NCI-H2107 treated with DMSO at 0.1 percent for 48 hours (cell line): ENCODE measurements around the gene ABCC4.

Experiments used
- DNase-seq: peaks from one replicate; lab custom pipeline; 2025; ENCODE audit not compliant: unreplicated experiment; lab: John Stamatoyannopoulos, UW

The ABCC4 gene

GRCh38 chr13:95058680-95059079 lies 242.6 kb downstream of the ABCC4 start:
- no peak for DNase-seq

DNA sequence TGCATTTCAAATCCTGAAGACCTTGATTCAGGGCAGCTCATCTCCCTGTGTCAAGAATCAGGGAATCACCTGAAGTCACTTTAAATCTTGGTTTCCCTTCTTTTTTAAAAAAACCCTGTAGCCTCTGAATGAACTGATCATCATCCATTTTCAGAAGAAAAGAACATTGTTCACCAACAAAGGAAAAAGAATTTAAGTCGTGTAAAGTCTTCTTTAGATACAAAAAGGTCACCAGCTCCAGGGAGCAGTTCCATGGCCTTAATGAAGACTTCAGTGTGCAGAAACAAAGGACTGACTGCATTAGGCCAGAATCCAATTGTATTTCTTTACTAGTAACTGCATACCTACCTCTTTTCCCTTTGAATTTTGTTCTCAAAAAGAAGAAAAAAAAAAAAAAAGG lies 245.0 kb downstream of the ABCC4 start:
- no peak for DNase-seq

DNA sequence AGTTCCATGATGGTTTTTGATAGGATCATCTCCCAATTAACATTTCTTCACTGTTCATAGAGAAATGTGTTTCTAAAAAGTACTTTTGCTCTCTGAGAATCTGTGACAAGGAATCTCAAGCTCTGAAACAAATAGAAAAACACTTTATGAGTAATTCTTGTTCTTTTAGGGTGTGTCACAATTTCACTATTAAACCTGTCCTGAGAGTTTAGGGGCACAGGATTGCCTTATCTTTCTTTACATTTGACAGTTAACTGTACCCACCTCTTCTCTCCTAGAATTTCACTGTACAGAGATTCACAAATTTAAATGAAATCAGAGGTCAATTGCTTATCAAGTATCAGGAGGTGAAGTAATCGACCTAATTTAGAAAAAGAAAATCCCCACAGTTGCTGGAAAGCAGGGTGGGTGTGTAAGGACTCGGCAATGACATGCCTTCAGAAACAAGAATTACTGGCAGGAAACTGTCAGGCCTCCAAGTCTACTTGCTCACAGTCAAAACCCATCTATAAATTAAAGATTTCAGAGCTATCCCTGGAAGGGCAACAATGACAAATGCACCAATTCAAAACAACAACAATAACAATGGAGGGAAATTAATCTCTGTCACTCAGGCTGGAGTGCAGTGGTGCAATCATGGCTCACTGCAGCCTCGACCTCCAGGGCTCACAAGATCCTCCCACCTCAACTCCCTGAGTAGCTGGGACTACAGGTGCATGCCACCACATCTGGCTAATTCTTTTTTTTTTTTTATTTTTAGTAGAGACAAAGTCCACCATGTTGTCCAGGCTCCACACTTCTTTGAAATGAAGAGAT lies 250.2 kb downstream of the ABCC4 start:
- no peak for DNase-seq

- no peak for DNase-seq
Measured at GRCh38 chr13:95049772-95050171, 251.5 kb downstream of the ABCC4 start.

DNA sequence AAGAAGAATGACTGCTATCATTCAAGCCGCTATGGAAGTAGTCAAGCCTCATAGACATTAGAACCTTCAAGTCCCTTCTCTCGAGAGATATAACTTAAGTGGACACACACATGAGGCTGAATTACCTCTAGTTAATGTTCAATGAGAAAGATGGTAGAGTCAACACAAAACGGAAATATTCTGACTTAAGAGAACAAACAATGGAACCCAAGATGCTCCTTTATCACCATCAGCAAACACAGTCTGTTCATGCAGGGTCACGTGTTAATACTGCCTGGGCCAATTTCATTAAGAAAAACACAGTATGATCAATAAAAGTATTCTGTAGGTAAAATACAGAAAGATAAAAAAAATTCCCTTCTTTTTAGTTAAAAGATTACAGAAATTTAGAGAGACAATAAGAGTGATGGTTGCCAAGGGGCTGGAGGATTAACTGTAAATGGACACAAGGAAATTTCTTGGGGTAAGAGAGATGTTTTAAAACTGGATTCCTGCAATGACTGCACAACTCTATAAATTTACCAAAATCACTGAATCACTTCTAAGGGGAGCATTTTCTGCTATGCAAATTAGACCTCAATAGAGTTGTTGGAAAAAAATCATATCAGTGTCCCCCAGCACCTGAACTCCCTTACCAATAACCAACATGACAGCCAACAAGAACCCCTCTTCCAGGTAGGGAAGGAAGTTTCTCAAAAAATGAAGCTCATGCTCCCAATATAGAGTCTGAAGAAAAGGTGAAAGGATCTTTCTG lies 256.6 kb downstream of the ABCC4 start:
- DNase-seq = no peak

- DNase-seq = no peak
Measured at GRCh38 chr13:95039415-95039814, 261.8 kb downstream of the ABCC4 start.

DNA sequence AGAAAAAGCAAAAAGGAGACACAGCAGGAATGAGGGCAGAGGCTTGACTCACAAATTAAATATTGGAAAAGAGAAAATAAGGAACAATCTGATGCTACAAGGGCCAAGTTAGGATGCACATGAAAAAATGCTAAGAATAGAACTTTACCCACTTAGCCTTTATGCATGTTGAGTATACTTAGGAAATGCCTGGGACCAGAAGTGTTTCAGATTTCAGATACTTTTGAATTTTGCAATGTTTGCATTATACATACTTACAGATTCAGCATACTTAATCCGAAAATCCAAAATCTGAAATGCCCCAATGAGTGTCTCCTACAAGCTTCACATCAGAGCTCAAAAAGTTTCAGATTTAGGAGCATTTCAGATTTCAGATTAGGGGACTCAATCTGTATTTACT lies 262.3 kb downstream of the ABCC4 start:
- DNase-seq = no peak

DNA sequence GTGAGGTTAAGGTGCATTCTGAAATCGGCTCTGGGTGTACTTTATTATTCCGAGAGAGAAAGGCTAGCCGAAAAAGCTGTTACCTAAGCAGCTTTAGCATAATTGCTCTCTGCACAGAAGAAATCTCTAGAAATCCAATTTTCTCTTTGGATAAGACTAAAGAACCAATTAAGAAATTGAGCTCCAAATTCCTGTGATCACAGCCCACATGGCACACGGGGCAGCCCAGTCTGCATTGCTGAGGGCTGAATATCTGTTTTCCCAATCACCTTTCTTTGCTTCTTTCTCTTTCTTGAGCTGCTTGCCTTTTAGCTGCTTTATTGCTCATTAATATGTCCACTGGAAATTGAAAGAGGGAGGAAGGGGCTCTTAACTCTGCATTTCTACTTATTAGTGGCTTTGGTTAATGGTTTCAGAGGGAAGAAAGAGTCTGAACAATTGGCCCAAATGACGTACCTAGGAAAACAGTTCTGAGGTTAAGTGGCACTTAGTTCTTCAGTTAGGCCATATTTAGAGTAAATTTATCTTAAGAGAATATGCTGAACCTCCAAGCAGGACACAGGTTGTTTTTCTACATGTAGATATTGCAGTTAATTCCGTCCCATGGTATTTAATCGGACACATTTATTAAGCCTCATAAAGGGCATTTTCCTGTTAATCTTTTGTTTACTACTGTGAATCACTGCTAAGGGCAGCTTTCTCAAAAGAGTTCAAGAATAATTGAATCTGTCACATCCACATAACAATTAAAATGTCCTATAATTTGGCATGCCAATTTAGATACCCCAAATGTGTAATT lies 265.7 kb downstream of the ABCC4 start:
- DNase-seq = no peak

DNA sequence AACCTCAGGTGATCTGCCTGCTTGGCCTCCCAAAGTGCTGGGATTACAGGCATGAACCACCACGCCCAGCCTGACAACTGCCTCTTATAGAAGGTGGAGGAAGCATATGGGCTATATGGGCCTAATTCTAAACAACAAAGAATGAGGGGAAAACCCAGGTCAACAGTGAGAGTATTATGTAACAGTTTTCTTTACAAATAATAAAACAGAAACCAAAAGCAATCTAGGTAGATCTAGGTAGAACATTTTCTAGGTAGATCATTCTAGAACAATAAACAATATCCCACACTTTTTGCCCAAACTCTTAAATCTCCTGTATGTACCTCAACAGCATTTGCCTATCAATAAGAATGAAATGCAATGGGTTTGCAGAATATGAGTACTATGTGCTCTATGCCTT lies 267.4 kb downstream of the ABCC4 start:
- no peak for DNase-seq

DNA sequence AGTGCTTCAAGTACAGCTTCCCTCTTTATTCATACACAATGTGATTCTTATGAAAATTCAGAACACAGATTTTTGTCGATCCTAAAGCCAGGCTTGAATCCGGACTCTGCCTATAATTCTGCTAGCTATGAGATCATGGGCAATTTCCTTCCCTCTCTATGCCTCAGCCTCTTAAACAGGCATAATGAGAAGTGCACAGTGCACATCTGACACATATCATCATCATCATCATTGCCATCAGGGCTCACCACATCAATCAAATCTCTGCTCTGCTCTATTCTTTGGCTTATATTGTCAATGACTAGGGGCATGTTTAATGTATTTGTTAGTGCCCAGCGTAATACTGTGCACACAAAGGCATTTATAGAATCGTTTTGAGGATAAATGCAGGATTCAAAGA lies 269.1 kb downstream of the ABCC4 start:
- no peak for DNase-seq

- DNase-seq = no peak
Measured at GRCh38 chr13:95030821-95031343, 270.4 kb downstream of the ABCC4 start.

GRCh38 chr13:95027638-95028037 lies 273.6 kb downstream of the ABCC4 start:
- no peak for DNase-seq

DNA sequence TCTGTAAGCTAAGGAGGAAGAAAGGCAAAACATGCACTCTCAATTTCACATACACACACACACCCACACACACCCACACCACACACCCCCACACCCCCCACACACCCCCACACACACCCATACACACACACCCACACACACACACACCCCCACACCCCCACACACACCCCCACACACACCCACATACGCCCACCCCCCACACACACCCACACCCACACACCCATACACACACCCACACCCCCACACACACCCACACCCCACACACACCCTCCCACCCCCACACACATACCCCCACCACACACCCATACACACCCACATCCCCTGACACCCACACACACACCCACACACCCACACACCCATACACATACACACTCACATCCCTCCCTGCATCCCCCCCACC lies 276.1 kb downstream of the ABCC4 start:
- no peak for DNase-seq

GRCh38 chr13:95023405-95023804 lies 277.8 kb downstream of the ABCC4 start:
- DNase-seq = peak; percentile 87

- DNase-seq = no peak
Measured at GRCh38 chr13:95020298-95020987, 280.8 kb downstream of the ABCC4 start.

- no peak for DNase-seq
Measured at GRCh38 chr13:95019886-95020285, 281.4 kb downstream of the ABCC4 start.

DNA sequence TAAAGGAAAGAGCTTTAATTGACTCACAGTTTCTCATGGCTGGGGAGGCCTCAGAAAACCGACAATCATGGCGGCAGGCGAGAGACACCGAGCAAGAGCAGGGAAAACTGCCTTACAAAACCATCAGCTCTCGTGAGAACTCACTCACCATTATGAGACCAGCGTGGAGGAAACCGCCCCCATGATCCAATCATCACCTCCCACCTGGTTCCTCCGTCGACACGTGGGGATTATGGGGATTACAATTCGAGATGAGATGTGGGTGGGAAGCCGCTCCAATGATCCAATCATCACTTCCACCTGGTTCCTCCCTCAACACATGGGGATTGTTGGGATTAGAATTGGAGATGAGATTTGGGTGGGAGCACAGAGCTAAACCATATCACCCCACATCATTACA lies 293.9 kb downstream of the ABCC4 start:
- DNase-seq = no peak

GRCh38 chr13:95005300-95005699 lies 296.0 kb downstream of the ABCC4 start:
- DNase-seq = no peak

DNA sequence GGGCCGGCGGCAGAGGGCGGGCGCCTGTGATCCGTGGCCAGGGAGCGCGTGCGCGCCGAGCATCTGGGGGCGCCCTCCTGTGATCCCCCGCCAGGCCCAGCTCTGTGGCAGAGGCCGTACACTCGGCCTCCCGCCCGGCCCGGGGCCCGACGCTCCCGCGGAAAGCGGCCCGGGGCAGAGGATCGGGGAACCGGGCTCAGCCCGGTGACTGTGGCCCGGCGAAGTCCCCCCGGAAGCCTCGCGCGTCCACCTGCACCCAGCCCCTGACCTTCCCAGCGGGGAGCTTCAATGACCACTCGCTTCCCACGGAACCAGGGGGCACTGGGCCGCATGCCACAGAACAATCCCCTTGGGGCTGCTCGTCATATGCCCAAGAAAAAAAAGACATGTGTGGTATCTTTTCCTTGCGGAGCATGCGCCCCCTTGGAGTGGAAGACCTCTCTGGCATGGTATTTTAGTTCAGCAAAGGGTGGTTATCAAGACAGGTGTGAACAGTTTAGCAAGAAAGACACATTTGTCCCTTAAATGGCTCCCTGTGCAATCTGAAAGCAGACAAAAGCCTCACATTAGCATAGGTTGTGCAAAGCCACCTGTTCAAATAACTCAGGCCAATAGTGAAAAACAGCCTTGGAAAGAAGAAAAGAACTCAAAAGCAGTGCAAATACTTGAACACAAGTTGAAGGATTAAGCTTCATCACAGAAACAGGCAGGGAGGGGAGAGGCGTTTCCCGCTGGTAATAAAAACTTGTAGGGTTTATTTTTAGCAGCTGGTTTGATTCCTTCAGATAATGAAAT lies 298.0 kb downstream of the ABCC4 start:
- DNase-seq = peak; percentile 78

DNA sequence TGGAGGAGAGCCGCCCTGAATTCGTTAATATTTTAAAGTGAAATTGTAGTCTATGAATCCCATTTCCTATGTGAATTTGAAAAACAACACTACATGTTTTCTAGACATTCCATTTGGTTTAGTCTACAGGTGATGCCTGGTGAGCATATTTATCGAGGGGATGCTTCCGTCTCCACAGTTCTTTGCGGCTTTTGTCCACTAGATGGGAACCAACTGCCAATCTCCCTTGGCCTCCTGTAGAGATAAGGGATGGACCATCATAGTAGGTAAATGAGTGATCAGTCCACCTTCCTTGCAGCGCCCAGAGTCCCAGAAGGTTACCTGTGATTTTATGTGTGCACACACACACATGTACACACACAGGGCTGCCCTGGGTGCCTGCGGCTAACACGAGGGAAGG lies 299.1 kb downstream of the ABCC4 start:
- DNase-seq = no peak
